Gastroesophageal sphincter (tissue), 4 donors: ENCODE measurements around the gene DDX46. TPM values are rescaled to one million over a fixed set of nuclear protein-coding genes. Genes with fewer than 3 reads are reported as not detected.
A peak's percentile ranks its signal among the peaks of the same experiment; 100 is the strongest.
"Not testable (repeated sequence)": the region's sequence is repeated elsewhere in the genome, so short reads cannot be mapped to it uniquely, and the experiment has no call there.

Experiments used
- ATAC-seq: fragments of 150-250 bp; one replicate; pipeline ENCODE4 v1.9.1; 2016; ENCODE audit warnings: mild to moderate bottlenecking, moderate library complexity
- H3K27ac ChIP-seq, 4 donors: fragments of 200-600 bp; sonication (generic) in 3 of 4; 1 replicate in 3 of 4; 2 replicates in 1 of 4; pipeline ENCODE4 v1.5.1; 2016 to 2019
- H3K27me3 ChIP-seq: fragments of 200-600 bp; sonication (generic); one replicate; pipeline ENCODE4 v1.5.1; 2019
- H3K36me3 ChIP-seq, 2 donors: fragments of 200-600 bp; sonication (generic); one replicate each; pipeline ENCODE4 v1.5.1; 2019; ENCODE audit warnings: control low read depth in 1 of 2
- H3K4me1 ChIP-seq, 3 donors: fragments of 200-600 bp; sonication (generic); 1 replicate in 2 of 3; 2 replicates in 1 of 3; pipeline ENCODE4 v1.5.1; 2016 to 2019; ENCODE audit warnings: control low read depth in 2 of 3
- H3K4me3 ChIP-seq, 2 donors: fragments of 200-600 bp; sonication (generic); one replicate each; pipeline ENCODE4 v1.5.1; 2019; ENCODE audit warnings: mild to moderate bottlenecking in 1 of 2, moderate library complexity in 1 of 2
- H3K9me3 ChIP-seq, 3 donors: fragments of 200-600 bp; sonication (generic); one replicate each; pipeline ENCODE4 v1.5.1; 2017 to 2019; ENCODE audit warnings: control low read depth in 2 of 3
- EP300 ChIP-seq: sonication (generic); formaldehyde crosslinking; IDR thresholded peaks from one replicate; pipeline ENCODE4 v1.6.1; 2017; ENCODE audit warnings: antibody characterized with exemption, mild to moderate bottlenecking
- POLR2A ChIP-seq, 2 donors: fragments of 450-650 bp; IDR thresholded peaks; one replicate each; pipeline ENCODE4 v1.6.1; 2017; ENCODE audit warnings: antibody characterized with exemption in 2 of 2, mild to moderate bottlenecking in 2 of 2, moderate library complexity in 1 of 2
- POLR2AphosphoS5 ChIP-seq: sonication (generic); formaldehyde crosslinking; IDR thresholded peaks from one replicate; pipeline ENCODE4 v1.6.1; 2017; ENCODE audit warnings: antibody characterized with exemption
- WGBS, 2 donors: methylation state at CpG; one replicate each; pipeline ENCODE4 v1.1.5; 2018; ENCODE audit warnings: low coverage in 1 of 2; 5-methylcytosine and 5-hydroxymethylcytosine counted together
- total RNA-seq, 4 donors: library from RNA; depleted of rRNA; stranded (reverse); fragments of >200 nt; gene quantifications; one replicate each; pipeline ENCODE4 v1.1.0, GENCODE V29; 2016
- TF ChIP-seq, protein P1 (sequence below), 4 experiments: fragments of 200-600 bp in 2 of 4; fragments of 450-650 bp in 2 of 4; sonication (generic) in 1 of 4; IDR thresholded peaks; one replicate each; pipeline ENCODE4 v1.5.1; 2017 to 2019; ENCODE audit warnings: antibody characterized with exemption in 4 of 4, mild to moderate bottlenecking in 2 of 4, moderate library complexity in 2 of 4

DDX46 gene
- total RNA-seq, 4 donors from 2014 or later: 30.4 to 53.5 (median 40.2) TPM

DNA sequence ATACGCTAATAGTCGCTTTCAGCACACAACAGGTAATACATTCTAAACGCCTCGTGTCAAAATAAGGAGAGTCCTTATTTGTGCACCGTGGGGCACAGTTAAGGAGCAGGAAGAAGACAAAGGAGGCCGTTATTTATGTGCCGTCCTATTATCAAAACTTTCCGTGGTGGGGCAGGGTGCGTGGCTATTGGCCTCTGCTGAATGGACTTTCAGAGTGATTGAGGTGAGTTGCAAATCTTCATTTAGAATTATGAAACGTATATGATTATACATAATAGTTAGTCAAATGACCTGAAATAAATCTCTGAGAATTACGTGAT is 88.0 kb downstream of the DDX46 start:
- Histone ChIP-seq H3K27ac (peak overlapping the region; percentile 96 to 99 (median 98)), H3K36me3 (peaks cover 0 to 12% of the 10 kb centered on the region in 2 donors), H3K4me3 (peak overlapping the region; percentile 92 to 94), H3K27me3 (no peaks in the 10 kb centered on the region), H3K4me1 (peaks cover 4 to 60% (median 23%) of the 10 kb centered on the region in 3 donors), H3K9me3 (no peaks in the 10 kb centered on the region)
- no peak for ATAC-seq
- WGBS, 2 donors: 0% methylated on average over 5 to 9 of the region's 11 CpGs
- no peak for TF ChIP-seq POLR2A (IDR thresholded peaks at IDR 0.05)
- TF ChIP-seq EP300: no peak
- no peak for TF ChIP-seq POLR2AphosphoS5
- TF ChIP-seq, protein P1, sequence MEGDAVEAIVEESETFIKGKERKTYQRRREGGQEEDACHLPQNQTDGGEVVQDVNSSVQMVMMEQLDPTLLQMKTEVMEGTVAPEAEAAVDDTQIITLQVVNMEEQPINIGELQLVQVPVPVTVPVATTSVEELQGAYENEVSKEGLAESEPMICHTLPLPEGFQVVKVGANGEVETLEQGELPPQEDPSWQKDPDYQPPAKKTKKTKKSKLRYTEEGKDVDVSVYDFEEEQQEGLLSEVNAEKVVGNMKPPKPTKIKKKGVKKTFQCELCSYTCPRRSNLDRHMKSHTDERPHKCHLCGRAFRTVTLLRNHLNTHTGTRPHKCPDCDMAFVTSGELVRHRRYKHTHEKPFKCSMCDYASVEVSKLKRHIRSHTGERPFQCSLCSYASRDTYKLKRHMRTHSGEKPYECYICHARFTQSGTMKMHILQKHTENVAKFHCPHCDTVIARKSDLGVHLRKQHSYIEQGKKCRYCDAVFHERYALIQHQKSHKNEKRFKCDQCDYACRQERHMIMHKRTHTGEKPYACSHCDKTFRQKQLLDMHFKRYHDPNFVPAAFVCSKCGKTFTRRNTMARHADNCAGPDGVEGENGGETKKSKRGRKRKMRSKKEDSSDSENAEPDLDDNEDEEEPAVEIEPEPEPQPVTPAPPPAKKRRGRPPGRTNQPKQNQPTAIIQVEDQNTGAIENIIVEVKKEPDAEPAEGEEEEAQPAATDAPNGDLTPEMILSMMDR (IDR thresholded peaks at IDR 0.05): no peak

DNA sequence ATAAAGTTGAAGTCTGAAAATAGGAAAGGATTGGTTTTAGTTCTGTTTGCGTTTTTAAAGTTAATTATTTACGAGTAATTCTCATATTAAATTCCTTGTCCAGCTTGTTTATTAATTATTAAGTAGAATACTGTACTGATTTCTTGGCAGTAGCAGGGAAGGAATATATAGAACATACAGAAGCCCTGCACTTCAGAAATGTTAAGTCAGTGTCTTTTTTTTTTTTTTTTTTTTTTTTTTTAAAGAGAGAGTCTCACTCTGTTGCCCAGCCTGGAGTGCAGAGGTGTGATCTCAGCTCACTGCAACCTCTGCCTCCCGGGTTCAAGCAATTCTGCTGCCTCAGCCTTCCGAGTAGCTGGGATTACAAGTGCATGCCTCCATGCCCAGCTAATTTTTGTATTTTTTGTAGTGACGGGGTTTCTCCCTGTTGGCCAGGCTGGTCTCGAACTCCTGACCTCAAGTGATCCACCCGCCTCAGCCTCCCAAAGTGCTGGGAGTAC is 90.9 kb downstream of the DDX46 start:
- H3K27me3 ChIP-seq, H3K27ac ChIP-seq, H3K4me3 ChIP-seq, H3K9me3 ChIP-seq, ATAC-seq: not testable (repeated sequence)
- Histone ChIP-seq H3K4me1 (peaks cover 4 to 79% (median 23%) of the 10 kb centered on the region in 3 donors), H3K36me3 (peaks cover 0 to 31% of the 10 kb centered on the region in 2 donors)
- WGBS, 2 donors: 75 to 80% methylated on average over 5 to 7 of the region's 7 CpGs

DNA sequence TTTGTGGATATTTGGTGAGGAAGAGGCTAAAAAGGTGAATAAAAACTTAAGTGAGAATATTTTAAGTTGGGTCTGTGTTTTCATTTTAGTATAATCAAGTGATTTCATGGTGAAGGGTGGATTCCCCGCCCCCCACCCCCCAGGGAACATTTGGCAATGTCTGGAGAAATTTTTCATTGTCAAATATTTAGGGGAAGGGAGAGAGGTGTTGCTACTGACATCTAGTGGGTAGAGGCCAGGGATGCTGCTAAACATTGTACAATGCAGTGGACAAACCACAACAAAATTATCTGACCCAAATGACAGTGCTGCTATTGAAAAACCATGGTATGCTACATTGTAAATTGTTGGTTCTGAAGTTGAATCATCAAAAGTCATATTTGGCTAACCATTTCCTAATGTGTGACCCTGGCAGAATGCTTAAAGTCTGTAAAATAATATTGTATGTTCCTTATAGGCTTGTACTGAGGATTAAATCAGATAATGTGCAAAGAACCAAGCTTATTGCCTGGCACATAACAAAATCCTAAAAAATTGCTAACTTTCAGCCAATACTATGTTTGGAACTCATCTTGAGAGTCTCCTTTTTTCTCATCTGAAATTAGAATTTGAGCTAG is 92.8 kb downstream of the DDX46 start:
- no peak for ATAC-seq
- Histone ChIP-seq H3K9me3 (no peaks in the 10 kb centered on the region), H3K36me3 (peaks cover 0 to 50% of the 10 kb centered on the region in 2 donors), H3K27me3 (no peaks in the 10 kb centered on the region), H3K4me1 (peaks cover 4 to 78% (median 23%) of the 10 kb centered on the region in 3 donors), H3K4me3 (no peak overlapping the region), H3K27ac (peak overlapping the region in 1 of 4 donors; percentile 15)
- no peak for TF ChIP-seq EP300
- TF ChIP-seq, protein P1 (IDR thresholded peaks at IDR 0.05): peak in 2 of 4 experiments; percentile 7 to 43
- WGBS, 2 donors: 20 to 50% methylated on average over 1 of the region's 1 CpG

DNA sequence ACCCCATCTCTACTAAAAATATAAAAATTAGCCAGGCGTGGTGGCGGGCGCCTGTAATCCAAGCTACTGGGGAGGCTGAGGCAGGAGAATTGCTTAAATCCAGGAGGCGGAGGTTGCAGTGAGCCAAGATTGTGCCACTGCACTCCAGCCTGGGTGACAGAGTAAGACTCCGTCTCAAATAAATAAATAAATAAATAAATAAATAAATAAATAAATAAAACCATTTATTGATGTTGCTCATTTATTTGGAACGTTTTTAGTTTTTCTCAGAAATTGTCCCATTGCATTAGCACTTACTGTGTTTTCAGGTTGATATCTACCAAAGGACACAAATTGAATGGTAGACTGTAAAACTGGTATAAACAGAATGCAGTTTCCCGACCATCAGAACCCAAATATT is 97.9 kb downstream of the DDX46 start:
- Histone ChIP-seq H3K36me3 (peaks cover 3 to 86% of the 10 kb centered on the region in 2 donors), H3K4me1 (peaks cover 0 to 44% (median 3%) of the 10 kb centered on the region in 3 donors)
- WGBS, 2 donors: 83 to 88% methylated on average over 7 of the region's 7 CpGs
- not testable (repeated sequence) for H3K27ac ChIP-seq, ATAC-seq, H3K4me3 ChIP-seq, H3K27me3 ChIP-seq, H3K9me3 ChIP-seq

DNA sequence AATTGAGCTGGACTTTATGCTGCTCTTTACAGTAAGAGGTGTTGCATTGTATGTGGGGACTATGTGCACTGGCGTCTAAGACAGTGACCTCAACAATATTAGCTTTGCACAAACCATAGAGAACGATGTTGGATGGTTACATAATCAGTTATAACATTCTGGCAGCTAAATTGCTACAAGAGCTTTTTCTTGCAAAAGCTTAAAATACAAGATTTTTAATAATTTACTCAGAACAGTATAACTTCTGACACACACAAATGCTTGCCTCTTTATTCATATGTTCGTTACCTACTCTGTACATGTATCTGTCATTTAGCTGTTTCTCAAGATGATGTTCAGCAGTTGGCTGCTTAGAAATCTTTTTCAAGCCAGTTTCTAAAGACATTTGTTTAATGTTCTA is 98.8 kb downstream of the DDX46 start:
- H3K36me3 ChIP-seq: peaks cover 3 to 84% of the 10 kb centered on the region in 2 donors
- peaks cover 0 to 35% (median 3%) of the 10 kb centered on the region in 3 donors for H3K4me1 ChIP-seq
- WGBS, 2 donors: 35 to 43% methylated on average over 3 of the region's 3 CpGs
- H3K9me3 ChIP-seq: no peaks in the 10 kb centered on the region
- H3K4me3 ChIP-seq: no peak overlapping the region
- H3K27me3 ChIP-seq: no peaks in the 10 kb centered on the region
- no peak overlapping the region for H3K27ac ChIP-seq
- no peak for ATAC-seq
- TF ChIP-seq POLR2A (IDR thresholded peaks at IDR 0.05) (no peak), EP300 (no peak)
- TF ChIP-seq, protein P1 (IDR thresholded peaks at IDR 0.05): no peak

DNA sequence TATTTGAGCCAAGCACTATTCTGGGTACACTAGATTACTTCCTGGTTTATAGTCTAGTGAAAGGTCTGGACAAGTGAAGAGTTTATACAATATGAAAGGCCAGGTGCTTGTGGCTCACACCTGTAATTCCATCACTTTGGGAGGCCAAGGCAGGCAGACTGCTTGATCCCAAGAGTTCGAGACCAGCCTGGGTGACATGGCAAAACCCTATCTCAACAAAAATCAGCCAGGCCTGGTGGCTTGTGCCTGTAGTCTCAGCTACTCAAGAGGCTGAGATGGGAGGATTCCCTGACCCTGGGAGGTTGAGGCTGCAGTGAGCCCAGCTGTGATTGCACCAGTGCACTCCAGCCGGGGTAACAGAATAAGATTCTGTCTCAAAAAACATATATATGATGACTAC is 106.1 kb downstream of the DDX46 start:
- TF ChIP-seq POLR2AphosphoS5: no peak
- no peak for TF ChIP-seq EP300
- no peak for TF ChIP-seq POLR2A (IDR thresholded peaks at IDR 0.05)
- TF ChIP-seq, protein P1 (IDR thresholded peaks at IDR 0.05): no peak
- no peak for ATAC-seq
- peaks cover 0 to 22% of the 10 kb centered on the region in 2 donors for H3K36me3 ChIP-seq
- H3K4me1 ChIP-seq: no peaks in the 10 kb centered on the region
- H3K27ac ChIP-seq: no peak overlapping the region
- 100% methylated on average over 1 of the region's 2 CpGs; no CpG with 5 or more reads in 1 of the 2 donors for WGBS, 2 donors
- no peaks in the 10 kb centered on the region for H3K27me3 ChIP-seq
- no peaks in the 10 kb centered on the region for H3K9me3 ChIP-seq
- no peak overlapping the region for H3K4me3 ChIP-seq
